Kidney (tissue), 14 donors: ENCODE measurements around the gene BRD2. TPM values are rescaled to one million over a fixed set of nuclear protein-coding genes. Genes with fewer than 3 reads are reported as not detected.

ENCODE experiments used
- DNase-seq, 5 donors: peaks; one replicate each; pipeline ENCODE4 v3.0.0-alpha.2; 2013 to 2020
- FAIRE-seq: peaks from 2 replicates; lab custom pipeline; 2012; peaks lifted over from hg19 to GRCh38; lab: Jason Lieb, UNC
- H3K27ac ChIP-seq, 2 donors: one replicate each; pipeline ENCODE4 v1.7.0; 2013; ENCODE audit warnings: low read depth in 2 of 2, low read length in 2 of 2, inconsistent platforms in 1 of 2
- H3K27me3 ChIP-seq: one replicate; pipeline ENCODE4 v1.7.1; 2013; ENCODE audit warnings: low read length, inconsistent platforms; ENCODE audit not compliant: control insufficient read depth, insufficient read depth
- H3K36me3 ChIP-seq, 3 donors: one replicate each; pipeline versions ENCODE4 v1.7.0 to v1.7.1; 2013; ENCODE audit warnings: low read length in 3 of 3, control low read depth in 1 of 3, inconsistent platforms in 1 of 3; ENCODE audit not compliant: insufficient read depth in 3 of 3, control insufficient read depth in 2 of 3
- H3K4me1 ChIP-seq, 3 donors: one replicate each; pipeline versions ENCODE4 v1.7.0 to v1.7.1; 2013; ENCODE audit warnings: low read length in 3 of 3, inconsistent platforms in 1 of 3, low read depth in 1 of 3; ENCODE audit not compliant: control insufficient read depth in 2 of 3, insufficient read depth in 2 of 3
- H3K4me3 ChIP-seq, 3 donors: one replicate each; pipeline versions ENCODE4 v1.7.0 to v1.8.1; 2013; ENCODE audit warnings: low read length in 3 of 3, control low read depth in 1 of 3, inconsistent platforms in 1 of 3
- H3K9ac ChIP-seq, 3 donors: one replicate each; pipeline versions ENCODE4 v1.7.0 to v1.7.1; 2013; ENCODE audit warnings: low read length in 3 of 3, control low read depth in 1 of 3, inconsistent platforms in 1 of 3
- H3K9me3 ChIP-seq, 3 donors: one replicate each; pipeline versions ENCODE4 v1.7.0 to v1.7.1; 2013; ENCODE audit warnings: low read length in 3 of 3, control low read depth in 1 of 3, inconsistent platforms in 1 of 3; ENCODE audit not compliant: control insufficient read depth in 2 of 3, insufficient read depth in 1 of 3
- intact Hi-C: fragments of 100-400 bp; cut with DNase I; formaldehyde crosslinking; loops from one replicate; pipeline ENCODE4 v1.11.1; 2022
- polyA plus RNA-seq: library from polyadenylated mRNA; stranded (reverse); fragments of 350-450 nt; fragmentation: Illumina TruSeq; extraction: RNeasy Lipid Tissue Mini Kit (QIAGEN cat#74804); gene quantifications from one replicate; pipeline ENCODE4 v1.2.3, GENCODE V29; 2014; ENCODE audit warnings: low read depth, low replicate concordance; ENCODE audit not compliant: insufficient read depth
- total RNA-seq: library from RNA; stranded (reverse); fragmentation: NEBNext Ultra II Directional; extraction: Animal tissue kit (Norgen Biotek cat#: 25700); gene quantifications from one replicate; pipeline ENCODE4 v1.2.1, GENCODE V29; 2021
- TF ChIP-seq, protein P1 (sequence below): IDR thresholded peaks from 3 replicates; pipeline ENCODE4 v1.5.1; 2012; ENCODE audit warnings: mild to moderate bottlenecking, moderate library complexity, borderline replicate concordance; ENCODE audit not compliant: insufficient read depth; ENCODE audit errors: extremely low read depth
- donor health status: control.
- donor health status: control.
- donor health status: control.
- donor health status: control.
- donor health status: control.
- donor health status: DM: yes; HTN: yes; CAD: no.
- donor health status: Normal renal cell carcinoma (clear cell type).

BRD2 gene
- total and polyA plus RNA-seq, 2 donors from 2014 or later = 73.9 to 184 TPM

GRCh38 chr6:32953775-32954174 is 14.6 kb upstream of the BRD2 start:
- FAIRE-seq (no peak), DNase-seq (no peak)
- Histone ChIP-seq H3K4me1 (peaks cover 0 to 7% (median 4%) of the 10 kb centered on the region in 3 donors), H3K36me3 (no peaks in the 10 kb centered on the region), H3K9me3 (no peaks in the 10 kb centered on the region), H3K9ac (no peak overlapping the region), H3K27ac (peak overlapping the region in 1 of 2 donors; percentile 68), H3K27me3 (no peaks in the 10 kb centered on the region), H3K4me3 (no peak overlapping the region)
- TF ChIP-seq, protein P1, sequence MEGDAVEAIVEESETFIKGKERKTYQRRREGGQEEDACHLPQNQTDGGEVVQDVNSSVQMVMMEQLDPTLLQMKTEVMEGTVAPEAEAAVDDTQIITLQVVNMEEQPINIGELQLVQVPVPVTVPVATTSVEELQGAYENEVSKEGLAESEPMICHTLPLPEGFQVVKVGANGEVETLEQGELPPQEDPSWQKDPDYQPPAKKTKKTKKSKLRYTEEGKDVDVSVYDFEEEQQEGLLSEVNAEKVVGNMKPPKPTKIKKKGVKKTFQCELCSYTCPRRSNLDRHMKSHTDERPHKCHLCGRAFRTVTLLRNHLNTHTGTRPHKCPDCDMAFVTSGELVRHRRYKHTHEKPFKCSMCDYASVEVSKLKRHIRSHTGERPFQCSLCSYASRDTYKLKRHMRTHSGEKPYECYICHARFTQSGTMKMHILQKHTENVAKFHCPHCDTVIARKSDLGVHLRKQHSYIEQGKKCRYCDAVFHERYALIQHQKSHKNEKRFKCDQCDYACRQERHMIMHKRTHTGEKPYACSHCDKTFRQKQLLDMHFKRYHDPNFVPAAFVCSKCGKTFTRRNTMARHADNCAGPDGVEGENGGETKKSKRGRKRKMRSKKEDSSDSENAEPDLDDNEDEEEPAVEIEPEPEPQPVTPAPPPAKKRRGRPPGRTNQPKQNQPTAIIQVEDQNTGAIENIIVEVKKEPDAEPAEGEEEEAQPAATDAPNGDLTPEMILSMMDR = no peak
- intact Hi-C loops = no loop called here

- H3K4me1 ChIP-seq = peaks cover 0 to 7% (median 4%) of the 10 kb centered on the region in 3 donors
- peak in 3 of 5 donors; percentile 38 to 81 (median 72) for DNase-seq
- H3K9ac ChIP-seq = no peak overlapping the region
- H3K36me3 ChIP-seq = no peaks in the 10 kb centered on the region
- TF ChIP-seq, protein P1 = no peak
- H3K9me3 ChIP-seq = no peaks in the 10 kb centered on the region
- intact Hi-C loops = no loop called here
- no peak overlapping the region for H3K27ac ChIP-seq
- no peak overlapping the region for H3K4me3 ChIP-seq
- no peak for FAIRE-seq
- H3K27me3 ChIP-seq = no peaks in the 10 kb centered on the region
These were observed 14.1 kb upstream of the BRD2 start for GRCh38 chr6:32954267-32954666.

DNA sequence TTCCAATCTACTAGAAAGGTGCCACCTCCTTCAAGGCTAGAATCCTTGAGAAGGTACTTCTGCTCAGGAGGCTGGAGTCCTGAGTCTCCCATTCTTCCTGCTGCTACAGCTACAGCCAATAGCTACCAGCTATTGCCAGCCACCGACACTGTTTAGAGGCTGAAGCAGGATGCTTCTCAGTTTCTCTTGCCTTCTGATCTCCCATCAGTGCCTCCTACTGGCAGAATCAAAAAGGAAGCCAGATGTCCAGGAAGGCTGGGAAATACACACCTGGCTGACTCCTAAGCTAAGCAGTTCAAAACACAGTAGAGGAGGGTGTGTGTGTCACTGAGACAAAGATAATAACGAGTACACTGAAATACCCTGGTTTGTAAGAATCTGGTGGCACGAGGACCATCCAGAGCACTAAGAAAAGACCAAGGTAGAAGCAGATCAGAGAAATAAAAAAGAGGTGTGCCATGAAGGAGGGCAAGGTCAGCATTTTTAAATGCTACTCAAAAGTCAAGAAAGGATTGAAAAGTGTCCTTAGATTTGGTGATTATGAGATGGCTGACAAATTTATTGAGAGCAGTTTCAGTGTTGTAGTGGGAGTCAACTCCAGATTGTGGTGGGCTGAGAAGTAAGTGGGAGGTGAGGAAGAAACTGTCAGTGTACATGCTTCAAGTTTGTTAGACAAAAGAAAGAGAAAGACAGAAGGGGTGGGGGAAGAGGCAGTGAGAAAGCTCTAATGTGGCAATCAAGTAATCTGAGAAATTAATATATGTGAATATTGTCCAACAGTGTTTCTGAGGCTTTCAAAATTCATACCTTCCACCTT is 13.2 kb upstream of the BRD2 start:
- Histone ChIP-seq H3K4me1 (peaks cover 0 to 7% (median 4%) of the 10 kb centered on the region in 3 donors), H3K36me3 (no peaks in the 10 kb centered on the region), H3K27ac (no peak overlapping the region), H3K27me3 (no peaks in the 10 kb centered on the region), H3K4me3 (no peak overlapping the region), H3K9ac (no peak overlapping the region), H3K9me3 (no peaks in the 10 kb centered on the region)
- FAIRE-seq (no peak), DNase-seq (peak in 2 of 5 donors; percentile 74 to 81)
- TF ChIP-seq, protein P1 = peak; percentile 34
- intact Hi-C loops = no loop called here
